Gastrocnemius medialis (tissue), 4 donors: Measurements from ENCODE around the gene KIF5A.

ENCODE experiments used
- POLR2A ChIP-seq, 2 donors: fragments of 450-650 bp; IDR thresholded peaks; one replicate each; pipeline ENCODE4 v1.6.1; 2017; ENCODE audit warnings: antibody characterized with exemption in 2 of 2, mild to moderate bottlenecking in 2 of 2, moderate library complexity in 2 of 2
- TF ChIP-seq, protein P1 (sequence below), 5 experiments: fragments of 450-650 bp in 3 of 5; fragments of 200-600 bp in 2 of 5; sonication (generic) in 2 of 5; IDR thresholded peaks in 4 of 5; conservative IDR thresholded peaks in 1 of 5; 1 replicate in 4 of 5; 2 replicates in 1 of 5; pipeline ENCODE4 v1.5.1; 2016 to 2019; ENCODE audit warnings: antibody characterized with exemption in 5 of 5, mild to moderate bottlenecking in 3 of 5, moderate library complexity in 3 of 5

DNA sequence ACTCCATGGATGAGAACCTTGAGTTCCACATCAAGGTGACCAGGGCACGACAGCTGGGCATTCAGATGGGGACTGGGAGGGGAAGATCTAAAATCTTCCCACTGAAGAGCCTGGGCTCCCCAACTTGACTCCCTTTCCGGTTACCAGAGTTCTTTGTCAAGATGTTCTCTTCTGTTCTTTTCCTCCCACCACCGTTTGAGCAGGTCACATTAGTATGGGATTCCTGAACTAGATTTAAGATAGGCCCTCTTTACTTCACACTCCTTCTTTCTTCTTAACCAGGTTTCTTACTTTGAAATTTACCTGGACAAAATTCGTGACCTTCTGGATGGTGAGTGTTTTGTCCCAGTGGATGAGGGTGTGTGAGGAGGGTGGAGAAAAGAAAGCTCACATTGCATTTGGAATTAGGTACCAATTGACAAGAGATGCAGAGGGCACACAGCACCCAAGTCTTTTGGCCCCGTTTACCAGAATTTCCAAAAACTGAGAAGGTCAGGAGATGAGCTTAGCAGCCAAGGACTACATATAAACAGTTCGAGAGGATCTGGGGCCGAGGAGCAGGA lies 14.4 kb downstream of the KIF5A start:
- TF ChIP-seq, protein P1, sequence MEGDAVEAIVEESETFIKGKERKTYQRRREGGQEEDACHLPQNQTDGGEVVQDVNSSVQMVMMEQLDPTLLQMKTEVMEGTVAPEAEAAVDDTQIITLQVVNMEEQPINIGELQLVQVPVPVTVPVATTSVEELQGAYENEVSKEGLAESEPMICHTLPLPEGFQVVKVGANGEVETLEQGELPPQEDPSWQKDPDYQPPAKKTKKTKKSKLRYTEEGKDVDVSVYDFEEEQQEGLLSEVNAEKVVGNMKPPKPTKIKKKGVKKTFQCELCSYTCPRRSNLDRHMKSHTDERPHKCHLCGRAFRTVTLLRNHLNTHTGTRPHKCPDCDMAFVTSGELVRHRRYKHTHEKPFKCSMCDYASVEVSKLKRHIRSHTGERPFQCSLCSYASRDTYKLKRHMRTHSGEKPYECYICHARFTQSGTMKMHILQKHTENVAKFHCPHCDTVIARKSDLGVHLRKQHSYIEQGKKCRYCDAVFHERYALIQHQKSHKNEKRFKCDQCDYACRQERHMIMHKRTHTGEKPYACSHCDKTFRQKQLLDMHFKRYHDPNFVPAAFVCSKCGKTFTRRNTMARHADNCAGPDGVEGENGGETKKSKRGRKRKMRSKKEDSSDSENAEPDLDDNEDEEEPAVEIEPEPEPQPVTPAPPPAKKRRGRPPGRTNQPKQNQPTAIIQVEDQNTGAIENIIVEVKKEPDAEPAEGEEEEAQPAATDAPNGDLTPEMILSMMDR (IDR thresholded peaks at IDR 0.05 in 4 of 5, conservative IDR thresholded peaks at IDR 0.05 in 1 of 5): no peak
- TF ChIP-seq POLR2A (IDR thresholded peaks at IDR 0.05): no peak
